ENCODE data around the gene COL15A1. TPM values are rescaled to one million over a fixed set of nuclear protein-coding genes. Genes with fewer than 3 reads are reported as not detected.

COL15A1 gene
- total and polyA plus RNA-seq, 2 of the 13 experiments (the other 11 are each of a cell fraction or from before 2014, with no cell fraction given) = not detected

DNA sequence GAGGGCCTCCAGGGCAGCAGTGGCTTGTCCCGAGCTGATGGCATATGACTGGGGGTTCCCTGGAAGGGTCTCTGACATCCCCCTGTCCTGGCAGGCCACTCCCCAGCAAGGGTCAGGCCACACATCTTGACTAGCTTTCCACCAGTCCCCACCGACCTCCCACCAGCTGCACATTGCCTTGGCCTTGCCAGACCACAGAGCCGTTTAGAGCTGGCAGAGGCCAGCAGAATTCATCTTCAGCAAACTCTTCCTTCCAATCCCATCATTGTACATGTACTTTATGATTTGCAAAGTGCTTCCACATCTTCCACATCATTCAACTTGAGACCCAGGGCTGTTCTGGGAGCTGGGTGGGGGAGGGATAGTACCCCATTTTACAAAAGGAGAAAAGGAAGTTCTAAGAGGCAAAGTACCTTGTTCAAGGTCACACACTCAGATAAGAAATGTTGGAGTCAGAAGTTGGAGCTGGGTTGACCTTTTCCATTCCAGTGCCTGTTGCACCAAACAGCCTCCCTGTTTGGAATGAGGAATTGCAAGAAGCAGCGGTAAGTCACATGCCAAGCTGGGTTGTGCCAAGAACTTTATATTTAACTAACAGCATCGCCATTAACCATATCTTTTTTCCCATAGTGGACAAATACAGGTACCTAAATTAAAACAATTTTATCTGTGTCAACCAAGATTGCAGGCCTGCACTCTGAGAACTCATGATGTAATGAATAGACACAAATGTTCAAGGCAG, 25.8 kb upstream of the COL15A1 start (continued):
- TF ChIP-seq, protein P1, sequence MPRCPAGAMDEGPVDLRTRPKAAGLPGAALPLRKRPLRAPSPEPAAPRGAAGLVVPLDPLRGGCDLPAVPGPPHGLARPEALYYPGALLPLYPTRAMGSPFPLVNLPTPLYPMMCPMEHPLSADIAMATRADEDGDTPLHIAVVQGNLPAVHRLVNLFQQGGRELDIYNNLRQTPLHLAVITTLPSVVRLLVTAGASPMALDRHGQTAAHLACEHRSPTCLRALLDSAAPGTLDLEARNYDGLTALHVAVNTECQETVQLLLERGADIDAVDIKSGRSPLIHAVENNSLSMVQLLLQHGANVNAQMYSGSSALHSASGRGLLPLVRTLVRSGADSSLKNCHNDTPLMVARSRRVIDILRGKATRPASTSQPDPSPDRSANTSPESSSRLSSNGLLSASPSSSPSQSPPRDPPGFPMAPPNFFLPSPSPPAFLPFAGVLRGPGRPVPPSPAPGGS (CRISPR knock-in tag; IDR thresholded peaks at IDR 0.05) = no peak
- TF ChIP-seq, protein P2, sequence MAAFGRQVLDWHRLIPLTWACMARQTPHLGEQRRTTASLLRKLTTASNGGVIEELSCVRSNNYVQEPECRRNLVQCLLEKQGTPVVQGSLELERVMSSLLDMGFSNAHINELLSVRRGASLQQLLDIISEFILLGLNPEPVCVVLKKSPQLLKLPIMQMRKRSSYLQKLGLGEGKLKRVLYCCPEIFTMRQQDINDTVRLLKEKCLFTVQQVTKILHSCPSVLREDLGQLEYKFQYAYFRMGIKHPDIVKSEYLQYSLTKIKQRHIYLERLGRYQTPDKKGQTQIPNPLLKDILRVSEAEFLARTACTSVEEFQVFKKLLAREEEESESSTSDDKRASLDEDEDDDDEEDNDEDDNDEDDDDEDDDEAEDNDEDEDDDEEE (CRISPR knock-in tag; IDR thresholded peaks at IDR 0.05) = no peak

DNA sequence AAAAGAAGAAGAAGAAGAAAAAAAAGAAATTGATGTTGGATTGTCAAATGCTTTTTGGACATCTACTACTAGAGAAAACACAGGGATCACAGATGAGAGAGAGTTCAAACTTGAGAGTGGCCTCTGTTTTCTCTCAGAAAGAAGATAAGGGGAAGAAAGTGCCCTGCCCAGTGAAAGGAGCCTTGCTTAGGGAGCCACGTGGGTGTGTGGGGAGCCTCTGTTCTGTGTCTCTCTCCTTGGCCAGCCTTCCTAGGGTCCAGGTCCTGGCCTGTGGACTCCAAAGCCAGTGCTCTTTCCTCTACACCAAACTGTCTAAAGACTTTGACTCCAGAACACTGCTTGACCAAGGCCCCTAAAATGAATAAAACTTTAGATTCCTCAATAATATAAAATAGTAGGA, 22.0 kb upstream of the COL15A1 start:
- POLR2A ChIA-PET = no interaction called here
- no peak for TF ChIP-seq KLF9 (CRISPR knock-in tag; IDR thresholded peaks at IDR 0.05; ENCODE audit: low read depth)
- TF ChIP-seq, protein P3, sequence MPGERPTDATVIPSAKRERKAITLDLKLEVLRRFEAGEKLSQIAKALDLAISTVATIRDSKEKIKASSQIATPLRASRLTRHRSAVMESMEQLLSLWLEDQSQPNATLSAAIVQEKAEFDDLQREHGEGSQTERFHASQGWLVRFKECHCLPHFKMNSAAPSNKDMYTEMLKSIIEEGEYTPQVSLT (CRISPR knock-in tag; IDR thresholded peaks at IDR 0.05; ENCODE audit: borderline replicate concordance, low read depth) = no peak
- no peak for TF ChIP-seq GPN1 (CRISPR knock-in tag; IDR thresholded peaks at IDR 0.05; ENCODE audit: borderline replicate concordance)
- TF ChIP-seq KDM1A (CRISPR knock-in tag; IDR thresholded peaks at IDR 0.05) = no peak
- TF ChIP-seq ZNF160 (CRISPR knock-in tag; IDR thresholded peaks at IDR 0.05) = no peak
- no peak for TF ChIP-seq SIX4 (CRISPR knock-in tag; IDR thresholded peaks at IDR 0.05)
- TF ChIP-seq PAWR (CRISPR knock-in tag; IDR thresholded peaks at IDR 0.05; ENCODE audit: borderline replicate concordance) = no peak
- no peak for TF ChIP-seq PHB2 (IDR thresholded peaks at IDR 0.05; ENCODE audit: partially characterized antibody)
- TF ChIP-seq ZNF644 (CRISPR knock-in tag; IDR thresholded peaks at IDR 0.05; ENCODE audit: low read depth) = no peak
- TF ChIP-seq, protein P4, sequence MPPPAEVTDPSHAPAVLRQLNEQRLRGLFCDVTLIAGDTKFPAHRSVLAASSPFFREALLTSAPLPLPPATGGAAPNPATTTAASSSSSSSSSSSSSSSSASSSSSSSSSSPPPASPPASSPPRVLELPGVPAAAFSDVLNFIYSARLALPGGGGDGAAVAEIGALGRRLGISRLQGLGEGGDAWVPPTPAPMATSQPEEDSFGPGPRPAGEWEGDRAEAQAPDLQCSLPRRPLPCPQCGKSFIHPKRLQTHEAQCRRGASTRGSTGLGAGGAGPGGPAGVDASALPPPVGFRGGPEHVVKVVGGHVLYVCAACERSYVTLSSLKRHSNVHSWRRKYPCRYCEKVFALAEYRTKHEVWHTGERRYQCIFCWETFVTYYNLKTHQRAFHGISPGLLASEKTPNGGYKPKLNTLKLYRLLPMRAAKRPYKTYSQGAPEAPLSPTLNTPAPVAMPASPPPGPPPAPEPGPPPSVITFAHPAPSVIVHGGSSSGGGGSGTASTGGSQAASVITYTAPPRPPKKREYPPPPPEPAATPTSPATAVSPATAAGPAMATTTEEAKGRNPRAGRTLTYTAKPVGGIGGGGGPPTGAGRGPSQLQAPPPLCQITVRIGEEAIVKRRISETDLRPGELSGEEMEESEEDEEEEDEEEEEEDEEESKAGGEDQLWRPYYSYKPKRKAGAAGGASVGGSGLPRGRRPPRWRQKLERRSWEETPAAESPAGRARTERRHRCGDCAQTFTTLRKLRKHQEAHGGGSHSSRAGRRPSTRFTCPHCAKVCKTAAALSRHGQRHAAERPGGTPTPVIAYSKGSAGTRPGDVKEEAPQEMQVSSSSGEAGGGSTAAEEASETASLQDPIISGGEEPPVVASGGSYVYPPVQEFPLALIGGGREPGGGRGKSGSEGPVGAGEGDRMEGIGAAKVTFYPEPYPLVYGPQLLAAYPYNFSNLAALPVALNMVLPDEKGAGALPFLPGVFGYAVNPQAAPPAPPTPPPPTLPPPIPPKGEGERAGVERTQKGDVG (CRISPR knock-in tag; IDR thresholded peaks at IDR 0.05; ENCODE audit: borderline replicate concordance) = no peak
- TF ChIP-seq, protein P5, sequence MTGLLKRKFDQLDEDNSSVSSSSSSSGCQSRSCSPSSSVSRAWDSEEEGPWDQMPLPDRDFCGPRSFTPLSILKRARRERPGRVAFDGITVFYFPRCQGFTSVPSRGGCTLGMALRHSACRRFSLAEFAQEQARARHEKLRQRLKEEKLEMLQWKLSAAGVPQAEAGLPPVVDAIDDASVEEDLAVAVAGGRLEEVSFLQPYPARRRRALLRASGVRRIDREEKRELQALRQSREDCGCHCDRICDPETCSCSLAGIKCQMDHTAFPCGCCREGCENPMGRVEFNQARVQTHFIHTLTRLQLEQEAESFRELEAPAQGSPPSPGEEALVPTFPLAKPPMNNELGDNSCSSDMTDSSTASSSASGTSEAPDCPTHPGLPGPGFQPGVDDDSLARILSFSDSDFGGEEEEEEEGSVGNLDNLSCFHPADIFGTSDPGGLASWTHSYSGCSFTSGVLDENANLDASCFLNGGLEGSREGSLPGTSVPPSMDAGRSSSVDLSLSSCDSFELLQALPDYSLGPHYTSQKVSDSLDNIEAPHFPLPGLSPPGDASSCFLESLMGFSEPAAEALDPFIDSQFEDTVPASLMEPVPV (CRISPR knock-in tag; IDR thresholded peaks at IDR 0.05) = no peak
- TF ChIP-seq, protein P6, sequence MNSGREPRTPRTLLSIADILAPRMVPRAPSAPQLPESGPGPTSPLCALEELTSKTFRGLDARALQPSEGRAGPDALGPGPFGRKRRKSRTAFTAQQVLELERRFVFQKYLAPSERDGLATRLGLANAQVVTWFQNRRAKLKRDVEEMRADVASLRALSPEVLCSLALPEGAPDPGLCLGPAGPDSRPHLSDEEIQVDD (CRISPR knock-in tag; IDR thresholded peaks at IDR 0.05; ENCODE audit: borderline replicate concordance) = no peak
- no peak for TF ChIP-seq FOXO1 (CRISPR knock-in tag; IDR thresholded peaks at IDR 0.05)

More for the DNA sequence above, 22.0 kb upstream of the COL15A1 start:
- intact Hi-C loops (cut with micrococcal nuclease; ENCODE audit: unreplicated experiment) = no loop called here
- Histone ChIP-seq H3K79me2 (ENCODE audit: insufficient read depth, low read length) (no peaks in the 10 kb centered on the region), H3K27me3 (ENCODE audit: control insufficient read depth in 1 of 2, insufficient read depth in 2 of 2, low read length in 2 of 2) (peaks cover 4 to 8% of the 10 kb centered on the region in 2 experiments; a peak in 3 of 5 replicates), H3K4me1 (ENCODE audit: insufficient read depth, low read length) (peaks cover 12% of the 10 kb centered on the region; the same call in 1 of the 2 replicates), H3K4me2 (ENCODE audit: low read depth, low read length) (no peak overlapping the region), H2AFZ (ENCODE audit: low read length) (no peak overlapping the region), H3K9me3 (ENCODE audit: low read length) (no peaks in the 10 kb centered on the region), H3K4me3 (replicated peaks in 1 of 3; ENCODE audit: insufficient read depth in 1 of 3, low read depth in 2 of 3, low read length in 3 of 3) (no peak overlapping the region), H3K9ac (ENCODE audit: insufficient read depth, low read depth, low read length) (no peak overlapping the region), H3K27ac (ENCODE audit: extremely low read length, insufficient read depth, low read length) (no peak overlapping the region), H3K36me3 (replicated peaks in 1 of 2; ENCODE audit: control insufficient read depth in 1 of 2, insufficient read depth in 2 of 2, low read length in 2 of 2) (no peaks in the 10 kb centered on the region), H4K20me1 (ENCODE audit: insufficient read depth, low read length) (no peaks in the 10 kb centered on the region)
- FAIRE-seq = no peak
- DNase-seq (ENCODE audit: low spot score) = no peak
- in situ Hi-C loops (cut with HindIII; ENCODE audit: extremely low pct_ligation_motif_present, low pct_unique_long_range_greater_than_20kb) = no loop called here
- 0% methylated on average over 1 of the region's 1 CpG for WGBS (ENCODE audit: low lambda C conversion rate)
- CTCF ChIA-PET (ENCODE audit: low intra/inter-chr PET ratio, low total read pairs) = no interaction called here
- BruUV-seq (replicated peaks) = no TSS peak
- ATAC-seq = no peak
